Prostate gland (tissue), 2 donors: ENCODE data around the gene ZFP1. TPM values are rescaled to one million over a fixed set of nuclear protein-coding genes. Genes with fewer than 3 reads are reported as not detected.

Experiments used
- DNase-seq: peaks from one replicate; pipeline ENCODE4 v3.0.0-alpha.2; 2019; ENCODE audit warnings: low spot score
- H3K27ac ChIP-seq, 2 donors: fragments of 200-600 bp; sonication (generic); 2 replicates each; pipeline ENCODE4 v1.5.1; 2017 to 2019
- H3K27me3 ChIP-seq: fragments of 200-600 bp; sonication (generic); replicated peaks from 2 replicates; pipeline ENCODE4 v1.5.1; 2019; ENCODE audit not compliant: insufficient read depth
- H3K36me3 ChIP-seq, 2 donors: fragments of 200-600 bp; sonication (generic); 1 replicate in 1 of 2; 2 replicates in 1 of 2; pipeline versions ENCODE4 v1.5.1 to v1.8.1; 2017 to 2019
- H3K4me1 ChIP-seq: fragments of 200-600 bp; sonication (generic); replicated peaks from 2 replicates; pipeline ENCODE4 v1.5.1; 2019
- H3K4me3 ChIP-seq, 2 donors: fragments of 200-600 bp; sonication (generic); 2 replicates each; pipeline ENCODE4 v1.5.1; 2017 to 2019
- H3K9me3 ChIP-seq: fragments of 200-600 bp; sonication (generic); 2 replicates; pipeline ENCODE4 v1.5.1; 2017
- CTCF ChIP-seq, 4 experiments: fragments of 200-600 bp in 2 of 4; fragments of 450-650 bp in 2 of 4; sonication (generic) in 2 of 4; IDR thresholded peaks; 1 replicate in 3 of 4; 2 replicates in 1 of 4; pipeline ENCODE4 v1.5.1; 2016 to 2019; ENCODE audit warnings: antibody characterized with exemption in 4 of 4, mild to moderate bottlenecking in 2 of 4, moderate library complexity in 2 of 4
- POLR2A ChIP-seq: fragments of 450-650 bp; IDR thresholded peaks from one replicate; pipeline ENCODE4 v1.6.1; 2016; ENCODE audit warnings: antibody characterized with exemption, mild to moderate bottlenecking
- POLR2AphosphoS5 ChIP-seq: sonication (generic); formaldehyde crosslinking; IDR thresholded peaks from one replicate; pipeline ENCODE4 v1.6.1; 2017; ENCODE audit warnings: antibody characterized with exemption
- WGBS: methylation state at CpG from one replicate; pipeline ENCODE4 v1.1.5; 2018; 5-methylcytosine and 5-hydroxymethylcytosine counted together
- intact Hi-C: fragments of 100-400 bp; cut with DNase I; formaldehyde crosslinking; loops from one replicate; pipeline ENCODE4 v1.14.2; 2022
- total RNA-seq, 2 donors: library from RNA; depleted of rRNA; stranded (reverse); fragments of >200 nt; gene quantifications; one replicate each; pipeline ENCODE4 v1.1.0, GENCODE V29; 2016

The ZFP1 gene
- total RNA-seq, 2 donors from 2014 or later, result 9.8 to 10.3 TPM

- H3K4me1 ChIP-seq, result no peaks in the 10 kb centered on the region
- 67% methylated on average over 9 of the region's 9 CpGs for WGBS
- no peak overlapping the region for H3K4me3 ChIP-seq
These were observed 9.7 kb upstream of the ZFP1 start for GRCh38 chr16:75138636-75139035.

GRCh38 chr16:75139498-75139897, 8.8 kb upstream of the ZFP1 start:
- no peaks in the 10 kb centered on the region for H3K36me3 ChIP-seq
- H3K27me3 ChIP-seq, result no peaks in the 10 kb centered on the region
- no peak for TF ChIP-seq POLR2A
- no peak for TF ChIP-seq CTCF (IDR thresholded peaks at IDR 0.05)
- no peak for TF ChIP-seq POLR2AphosphoS5
- no peaks in the 10 kb centered on the region for H3K9me3 ChIP-seq
- H3K4me1 ChIP-seq, result no peaks in the 10 kb centered on the region
- intact Hi-C loops, result no loop called here
- WGBS, result 91% methylated on average over 5 of the region's 5 CpGs
- no peak overlapping the region for H3K27ac ChIP-seq
- no peak overlapping the region for H3K4me3 ChIP-seq
- DNase-seq, result no peak

More at GRCh38 chr16:75138636-75139035, 9.7 kb upstream of the ZFP1 start:
- Histone ChIP-seq H3K9me3 (no peaks in the 10 kb centered on the region), H3K27ac (no peak overlapping the region), H3K36me3 (no peaks in the 10 kb centered on the region), H3K27me3 (no peaks in the 10 kb centered on the region)
- DNase-seq, result no peak
- TF ChIP-seq POLR2A (no peak), CTCF (IDR thresholded peaks at IDR 0.05) (no peak), POLR2AphosphoS5 (no peak)
- intact Hi-C loops, result no loop called here

- Histone ChIP-seq H3K27me3 (no peaks in the 10 kb centered on the region), H3K27ac (no peak overlapping the region), H3K4me1 (no peaks in the 10 kb centered on the region), H3K4me3 (no peak overlapping the region), H3K9me3 (no peaks in the 10 kb centered on the region), H3K36me3 (no peaks in the 10 kb centered on the region)
- intact Hi-C loops, result no loop called here
- DNase-seq, result no peak
- TF ChIP-seq POLR2A (no peak), CTCF (IDR thresholded peaks at IDR 0.05) (no peak)
- WGBS, result 81% methylated on average over 6 of the region's 6 CpGs
These were observed 4.4 kb upstream of the ZFP1 start for GRCh38 chr16:75143941-75144340.

GRCh38 chr16:75147968-75148310, 385 bp upstream of the ZFP1 start:
- no peaks in the 10 kb centered on the region for H3K27me3 ChIP-seq
- DNase-seq, result no peak
- intact Hi-C loops, result no loop called here
- 54% methylated on average over 3 of the region's 3 CpGs for WGBS
- no peak for TF ChIP-seq POLR2A
- TF ChIP-seq POLR2AphosphoS5, result no peak
- no peak for TF ChIP-seq CTCF (IDR thresholded peaks at IDR 0.05)
- H3K27ac ChIP-seq, result peak overlapping the region; percentile 97 to 100
- no peaks in the 10 kb centered on the region for H3K9me3 ChIP-seq
- H3K4me1 ChIP-seq, result no peaks in the 10 kb centered on the region
- H3K36me3 ChIP-seq, result no peaks in the 10 kb centered on the region
- H3K4me3 ChIP-seq, result peak overlapping the region; percentile 99 to 100

GRCh38 chr16:75151798-75152197, 3.5 kb downstream of the ZFP1 start:
- Histone ChIP-seq H3K9me3 (no peaks in the 10 kb centered on the region), H3K27ac (no peak overlapping the region), H3K4me3 (no peak overlapping the region), H3K4me1 (no peaks in the 10 kb centered on the region), H3K27me3 (no peaks in the 10 kb centered on the region), H3K36me3 (no peaks in the 10 kb centered on the region)
- no peak for DNase-seq
- intact Hi-C loops, result loop anchor here (5.0 kb wide), 1 partner anchor 241 kb away; no protein-coding TSS in a partner anchor
- TF ChIP-seq CTCF (IDR thresholded peaks at IDR 0.05) (no peak), POLR2AphosphoS5 (no peak)
- WGBS, result 64% methylated on average over 2 of the region's 2 CpGs
